OCI-LY7 (cell line): Measurements from ENCODE around the gene EFNA5. TPM values are rescaled to one million over a fixed set of nuclear protein-coding genes. Genes with fewer than 3 reads are reported as not detected.

Experiments
- BruUV-seq: library from RNA; stranded (reverse); fragments of 400-500 nt; replicated peaks from 2 replicates; lab custom pipeline; 2021; lab: Mats Ljungman, UMichigan
- CTCF ChIA-PET: fragments of 300-600 bp; sonication (Branson Sonifier 250); formaldehyde crosslinking; loops from one replicate; lab custom pipeline; 2022; ENCODE audit warnings: antibody characterized with exemption; ENCODE audit not compliant: unreplicated experiment; lab: Charles Lee
- POLR2A ChIA-PET: fragments of 300-600 bp; sonication (Branson Sonifier 250); formaldehyde crosslinking; loops from one replicate; lab custom pipeline; 2022; ENCODE audit warnings: antibody characterized with exemption; lab: Charles Lee
- DNase-seq: peaks from one replicate; pipeline ENCODE4 v3.0.0-alpha.2; 2015; ENCODE audit warnings: low spot score
- H2AFZ ChIP-seq: fragments of 200-600 bp; sonication (generic), shearing (Covaris generic); 2 replicates; pipeline ENCODE4 v1.6.1; 2014; ENCODE audit warnings: mild to moderate bottlenecking, antibody characterized with exemption, low read length, moderate library complexity
- H3K27ac ChIP-seq: fragments of 200-600 bp; sonication (generic); 2 replicates; pipeline ENCODE4 v1.5.1; 2014; ENCODE audit warnings: mixed run types, low read depth, mild to moderate bottlenecking, moderate library complexity, low read length, inconsistent platforms; ENCODE audit not compliant: poor library complexity, severe bottlenecking
- H3K36me3 ChIP-seq: fragments of 200-600 bp; sonication (generic); 2 replicates; pipeline ENCODE4 v1.6.1; 2014; ENCODE audit warnings: mild to moderate bottlenecking, antibody characterized with exemption, low read length, moderate library complexity, mixed read lengths; ENCODE audit not compliant: insufficient read depth
- H3K4me1 ChIP-seq: fragments of 200-600 bp; sonication (generic); 2 replicates; pipeline ENCODE4 v1.5.1; 2014; ENCODE audit warnings: mild to moderate bottlenecking, low read length; ENCODE audit not compliant: insufficient read depth, poor library complexity, severe bottlenecking
- H3K4me2 ChIP-seq: fragments of 200-600 bp; sonication (generic); 2 replicates; pipeline ENCODE4 v1.6.1; 2014; ENCODE audit warnings: mild to moderate bottlenecking, low read length
- H3K4me3 ChIP-seq: fragments of 200-600 bp; sonication (generic); 2 replicates; pipeline ENCODE4 v1.5.1; 2014; ENCODE audit warnings: mild to moderate bottlenecking, low read depth, low read length; ENCODE audit not compliant: poor library complexity, severe bottlenecking
- H3K79me2 ChIP-seq: fragments of 200-600 bp; sonication (generic); 2 replicates; pipeline ENCODE4 v1.6.1; 2016; ENCODE audit warnings: low read depth, mild to moderate bottlenecking, low read length, moderate library complexity, mixed read lengths; ENCODE audit not compliant: insufficient read depth
- H3K9me2 ChIP-seq: fragments of 200-600 bp; sonication (generic); 2 replicates; pipeline ENCODE4 v1.6.1; 2016; ENCODE audit warnings: mild to moderate bottlenecking, low read length, mixed read lengths; ENCODE audit not compliant: insufficient read depth
- H3K9me3 ChIP-seq: fragments of 200-600 bp; sonication (generic); 2 replicates; pipeline ENCODE4 v1.6.1; 2014; ENCODE audit warnings: mild to moderate bottlenecking, mixed run types, low read length, mixed read lengths
- H4K20me1 ChIP-seq: fragments of 200-600 bp; sonication (generic); 2 replicates; pipeline ENCODE4 v1.6.1; 2014; ENCODE audit warnings: mild to moderate bottlenecking, antibody characterized with exemption, low read length, moderate library complexity, mixed read lengths; ENCODE audit not compliant: insufficient read depth
- EZH2phosphoT487 ChIP-seq: fragments of 200-600 bp; sonication (generic); IDR thresholded peaks from 2 replicates; pipeline ENCODE4 v1.6.1; 2018; ENCODE audit warnings: low read depth, borderline replicate concordance, mild to moderate bottlenecking, mixed run types, antibody characterized with exemption, low read length, moderate library complexity, mixed read lengths
- intact Hi-C: fragments of 100-400 bp; cut with micrococcal nuclease; formaldehyde crosslinking; loops from one replicate; pipeline ENCODE4 v1.10.0; 2022; ENCODE audit not compliant: unreplicated experiment
- total RNA-seq, 2 experiments: library from RNA; depleted of rRNA in 1 of 2; stranded (reverse); fragments of >200 nt in 1 of 2; shearing (Covaris generic) in 1 of 2; gene quantifications; 2 replicates each; pipeline ENCODE4 v1.2.3, GENCODE V29; 2014 to 2022
- TF ChIP-seq, protein P1 (sequence below): fragments of 200-600 bp; sonication (generic); conservative IDR thresholded peaks from 2 replicates; pipeline ENCODE4 v1.5.1; 2014; ENCODE audit warnings: mild to moderate bottlenecking, antibody characterized with exemption, low read length, moderate library complexity, mixed read lengths

Gene EFNA5
- total RNA-seq, 2 experiments from 2014 or later: 2.1 to 3.1 TPM

DNA sequence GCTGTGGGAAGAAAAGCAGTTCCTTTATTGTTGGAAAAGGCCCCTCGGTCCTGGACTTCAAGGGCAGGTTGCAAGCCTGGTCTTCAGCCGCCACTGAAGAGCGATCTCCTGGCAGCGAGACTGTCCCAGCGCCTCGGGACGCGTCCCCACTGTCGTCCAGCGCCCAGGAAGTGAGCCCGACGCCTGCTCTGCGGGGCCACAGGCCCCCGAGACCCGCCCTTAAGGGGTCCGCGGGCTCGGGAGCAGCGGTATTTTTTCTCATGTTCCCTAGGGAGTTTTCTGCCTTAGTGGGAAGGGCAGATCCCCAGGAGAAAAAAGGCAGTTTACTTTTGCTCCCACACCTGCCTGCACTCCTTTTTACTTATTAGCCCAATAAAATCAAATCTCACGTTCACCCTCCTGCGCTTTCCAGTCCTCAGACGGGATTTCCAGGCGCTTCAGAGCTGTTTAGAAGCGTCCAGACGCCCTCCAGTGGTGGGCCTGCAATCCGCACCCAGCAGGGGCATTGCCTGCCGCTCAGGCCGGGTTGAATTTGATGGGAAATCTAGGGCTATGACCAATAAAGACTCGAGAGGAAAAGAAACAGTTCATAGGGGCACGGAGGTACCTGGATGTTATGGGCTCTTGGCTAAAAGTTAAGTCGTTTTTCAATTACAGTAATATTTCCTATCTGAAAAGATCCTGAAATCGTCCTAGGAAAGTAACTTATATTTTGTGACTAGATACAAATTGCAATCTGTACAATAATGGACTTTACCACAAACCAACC is 2.8 kb upstream of the EFNA5 start:
- Histone ChIP-seq H3K36me3 (no peaks in the 10 kb centered on the region), H3K9me2 (no peaks in the 10 kb centered on the region), H3K27ac (peak overlapping the region; percentile 28), H3K4me1 (peaks cover 25% of the 10 kb centered on the region), H2AFZ (peak overlapping the region; percentile 97), H3K9me3 (no peaks in the 10 kb centered on the region), H4K20me1 (no peaks in the 10 kb centered on the region), H3K4me3 (peak overlapping the region; percentile 74), H3K79me2 (no peaks in the 10 kb centered on the region), H3K4me2 (peak overlapping the region; percentile 95)
- intact Hi-C loops: loop anchor here (1.0 to 5.0 kb wide), 7 partner anchors 101 to 569 kb away; no protein-coding TSS in a partner anchor
- BruUV-seq: no TSS peak
- ChIA-PET CTCF (no interaction called here), POLR2A (interaction anchor here (0.8 to 1.4 kb wide), 6 partner anchors 10 to 424 kb away, joined by 3 to 5 read pairs (median 3); no protein-coding TSS in a partner anchor)
- TF ChIP-seq, protein P1, sequence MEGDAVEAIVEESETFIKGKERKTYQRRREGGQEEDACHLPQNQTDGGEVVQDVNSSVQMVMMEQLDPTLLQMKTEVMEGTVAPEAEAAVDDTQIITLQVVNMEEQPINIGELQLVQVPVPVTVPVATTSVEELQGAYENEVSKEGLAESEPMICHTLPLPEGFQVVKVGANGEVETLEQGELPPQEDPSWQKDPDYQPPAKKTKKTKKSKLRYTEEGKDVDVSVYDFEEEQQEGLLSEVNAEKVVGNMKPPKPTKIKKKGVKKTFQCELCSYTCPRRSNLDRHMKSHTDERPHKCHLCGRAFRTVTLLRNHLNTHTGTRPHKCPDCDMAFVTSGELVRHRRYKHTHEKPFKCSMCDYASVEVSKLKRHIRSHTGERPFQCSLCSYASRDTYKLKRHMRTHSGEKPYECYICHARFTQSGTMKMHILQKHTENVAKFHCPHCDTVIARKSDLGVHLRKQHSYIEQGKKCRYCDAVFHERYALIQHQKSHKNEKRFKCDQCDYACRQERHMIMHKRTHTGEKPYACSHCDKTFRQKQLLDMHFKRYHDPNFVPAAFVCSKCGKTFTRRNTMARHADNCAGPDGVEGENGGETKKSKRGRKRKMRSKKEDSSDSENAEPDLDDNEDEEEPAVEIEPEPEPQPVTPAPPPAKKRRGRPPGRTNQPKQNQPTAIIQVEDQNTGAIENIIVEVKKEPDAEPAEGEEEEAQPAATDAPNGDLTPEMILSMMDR: peak; percentile 99
- no peak for TF ChIP-seq EZH2phosphoT487
- DNase-seq: peak; percentile 93

DNA sequence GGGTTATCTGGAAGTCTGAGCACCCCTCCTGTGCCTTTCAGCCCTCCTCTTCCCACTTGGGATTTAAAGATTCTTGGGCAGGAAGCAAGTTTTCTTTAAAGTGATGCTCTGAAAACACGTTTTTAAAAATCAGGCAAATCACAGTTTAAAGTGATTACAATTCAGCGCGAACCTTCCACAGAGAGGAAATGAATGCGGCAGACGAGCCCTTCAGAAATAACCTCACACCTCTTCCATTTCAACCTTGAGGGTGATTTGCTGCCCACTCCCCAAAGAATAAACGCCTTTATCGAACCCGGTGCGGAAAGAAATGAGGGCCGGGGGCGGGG is 2.3 kb upstream of the EFNA5 start:
- CTCF ChIA-PET: no interaction called here
- Histone ChIP-seq H2AFZ (peak overlapping the region; percentile 97), H3K4me2 (peak overlapping the region; percentile 95), H3K79me2 (no peaks in the 10 kb centered on the region), H3K4me1 (peaks cover 25% of the 10 kb centered on the region), H4K20me1 (no peaks in the 10 kb centered on the region), H3K27ac (peak overlapping the region; percentile 28), H3K4me3 (peak overlapping the region; percentile 74), H3K36me3 (no peaks in the 10 kb centered on the region), H3K9me3 (no peaks in the 10 kb centered on the region), H3K9me2 (no peaks in the 10 kb centered on the region)
- intact Hi-C loops: loop anchor here (1.0 to 5.0 kb wide), 7 partner anchors 101 to 569 kb away; no protein-coding TSS in a partner anchor
- POLR2A ChIA-PET: interaction anchor here (0.6 to 1.0 kb wide), 3 partner anchors 247 to 553 kb away, joined by 3 to 4 read pairs (median 4); no protein-coding TSS in a partner anchor
- TF ChIP-seq, protein P1: no peak
- TF ChIP-seq EZH2phosphoT487: no peak
- no TSS peak for BruUV-seq
- DNase-seq: peak; percentile 27
